T1000 (cell line): ENCODE measurements around the gene CASK.

ENCODE experiments used
- DNase-seq: peaks from one replicate; lab custom pipeline; 2025; ENCODE audit warnings: mixed read lengths; lab: John Stamatoyannopoulos, UW

The CASK gene

GRCh38 chrX:41828826-41829225 is 94.5 kb downstream of the CASK start:
- DNase-seq, result no peak

GRCh38 chrX:41827886-41828285 is 95.5 kb downstream of the CASK start:
- DNase-seq, result no peak

GRCh38 chrX:41825796-41826195 is 97.6 kb downstream of the CASK start:
- DNase-seq, result no peak

- no peak for DNase-seq
These were observed 98.8 kb downstream of the CASK start for GRCh38 chrX:41824551-41824950.

GRCh38 chrX:41823402-41823801 is 100.0 kb downstream of the CASK start:
- DNase-seq, result no peak

- DNase-seq, result no peak
These were observed 100.5 kb downstream of the CASK start for GRCh38 chrX:41822892-41823291.

- no peak for DNase-seq
These were observed 115.3 kb downstream of the CASK start for GRCh38 chrX:41808047-41808446.

GRCh38 chrX:41802958-41803357 is 120.4 kb downstream of the CASK start:
- DNase-seq, result no peak

GRCh38 chrX:41799661-41800060 is 123.7 kb downstream of the CASK start:
- no peak for DNase-seq

GRCh38 chrX:41796577-41796976 is 126.8 kb downstream of the CASK start:
- no peak for DNase-seq

- no peak for DNase-seq
These were observed 127.3 kb downstream of the CASK start for GRCh38 chrX:41796046-41796445.

GRCh38 chrX:41789374-41789773 is 134.0 kb downstream of the CASK start:
- DNase-seq, result no peak

GRCh38 chrX:41785685-41786084 is 137.7 kb downstream of the CASK start:
- DNase-seq, result no peak

GRCh38 chrX:41781500-41781899 is 141.9 kb downstream of the CASK start:
- no peak for DNase-seq

GRCh38 chrX:41779941-41780340 is 143.4 kb downstream of the CASK start:
- no peak for DNase-seq

GRCh38 chrX:41779030-41779564 is 144.3 kb downstream of the CASK start:
- peak; percentile 13 for DNase-seq

GRCh38 chrX:41761702-41762101 is 161.7 kb downstream of the CASK start:
- DNase-seq, result no peak

- DNase-seq, result no peak
These were observed 162.2 kb downstream of the CASK start for GRCh38 chrX:41761169-41761568.

- no peak for DNase-seq
These were observed 163.5 kb downstream of the CASK start for GRCh38 chrX:41759817-41760216.

- no peak for DNase-seq
These were observed 165.0 kb downstream of the CASK start for GRCh38 chrX:41758401-41758800.

- no peak for DNase-seq
These were observed 172.6 kb downstream of the CASK start for GRCh38 chrX:41750716-41751115.

- no peak for DNase-seq
These were observed 183.5 kb downstream of the CASK start for GRCh38 chrX:41739871-41740270.

- no peak for DNase-seq
These were observed 186.3 kb downstream of the CASK start for GRCh38 chrX:41737065-41737464.

- DNase-seq, result no peak
These were observed 188.8 kb downstream of the CASK start for GRCh38 chrX:41734530-41734929.

GRCh38 chrX:41733939-41734338 is 189.4 kb downstream of the CASK start:
- no peak for DNase-seq
